ENCODE measurements around the gene RAB3IL1.

Gene RAB3IL1

GRCh38 chr11:61926235-61926634 is 8.9 kb upstream of the RAB3IL1 start:
- DNase-seq (ENCODE audit: low read depth): no peak
- no peak overlapping the region for H3K4me3 ChIP-seq (replicated peaks; ENCODE audit: low read depth, low read length)
- TF ChIP-seq, protein P1, sequence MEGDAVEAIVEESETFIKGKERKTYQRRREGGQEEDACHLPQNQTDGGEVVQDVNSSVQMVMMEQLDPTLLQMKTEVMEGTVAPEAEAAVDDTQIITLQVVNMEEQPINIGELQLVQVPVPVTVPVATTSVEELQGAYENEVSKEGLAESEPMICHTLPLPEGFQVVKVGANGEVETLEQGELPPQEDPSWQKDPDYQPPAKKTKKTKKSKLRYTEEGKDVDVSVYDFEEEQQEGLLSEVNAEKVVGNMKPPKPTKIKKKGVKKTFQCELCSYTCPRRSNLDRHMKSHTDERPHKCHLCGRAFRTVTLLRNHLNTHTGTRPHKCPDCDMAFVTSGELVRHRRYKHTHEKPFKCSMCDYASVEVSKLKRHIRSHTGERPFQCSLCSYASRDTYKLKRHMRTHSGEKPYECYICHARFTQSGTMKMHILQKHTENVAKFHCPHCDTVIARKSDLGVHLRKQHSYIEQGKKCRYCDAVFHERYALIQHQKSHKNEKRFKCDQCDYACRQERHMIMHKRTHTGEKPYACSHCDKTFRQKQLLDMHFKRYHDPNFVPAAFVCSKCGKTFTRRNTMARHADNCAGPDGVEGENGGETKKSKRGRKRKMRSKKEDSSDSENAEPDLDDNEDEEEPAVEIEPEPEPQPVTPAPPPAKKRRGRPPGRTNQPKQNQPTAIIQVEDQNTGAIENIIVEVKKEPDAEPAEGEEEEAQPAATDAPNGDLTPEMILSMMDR (IDR thresholded peaks at IDR 0.05; ENCODE audit: low read length, missing control alignments): no peak

DNA sequence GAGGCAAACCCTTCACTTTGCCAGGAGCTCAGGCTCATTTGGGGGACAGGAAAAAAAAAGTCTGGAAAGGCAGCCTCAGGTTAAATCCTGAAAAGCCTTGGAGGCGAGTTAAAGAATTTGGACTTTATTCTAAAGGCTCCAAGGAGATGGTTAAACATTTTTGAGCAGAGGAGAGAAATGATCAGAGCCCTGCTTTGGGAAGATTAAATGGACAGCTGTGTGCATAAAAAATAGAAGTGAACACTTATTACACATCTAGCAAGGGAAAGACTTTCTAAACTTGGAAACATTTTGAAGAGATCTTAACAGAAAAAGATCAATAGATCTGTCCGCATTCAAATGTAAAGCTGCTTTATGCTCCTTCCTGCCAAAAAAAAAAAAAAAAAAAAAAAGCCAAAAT is 8.4 kb upstream of the RAB3IL1 start:
- no peak for DNase-seq (ENCODE audit: low read depth)
- H3K4me3 ChIP-seq (replicated peaks; ENCODE audit: low read depth, low read length): no peak overlapping the region
- TF ChIP-seq, protein P1 (IDR thresholded peaks at IDR 0.05; ENCODE audit: low read length, missing control alignments): no peak

- no peak for DNase-seq (ENCODE audit: low read depth)
- no peak overlapping the region for H3K4me3 ChIP-seq (replicated peaks; ENCODE audit: low read depth, low read length)
- TF ChIP-seq, protein P1 (IDR thresholded peaks at IDR 0.05; ENCODE audit: low read length, missing control alignments): no peak
Measured at GRCh38 chr11:61924064-61924455, 6.7 kb upstream of the RAB3IL1 start.

GRCh38 chr11:61923166-61924063 is 6.0 kb upstream of the RAB3IL1 start:
- peak; percentile 84 for DNase-seq (ENCODE audit: low read depth)
- H3K4me3 ChIP-seq (replicated peaks; ENCODE audit: low read depth, low read length): no peak overlapping the region
- TF ChIP-seq, protein P1 (IDR thresholded peaks at IDR 0.05; ENCODE audit: low read length, missing control alignments): no peak

GRCh38 chr11:61922539-61922938 is 5.2 kb upstream of the RAB3IL1 start:
- TF ChIP-seq, protein P1 (IDR thresholded peaks at IDR 0.05; ENCODE audit: low read length, missing control alignments): no peak
- peak; percentile 85 for DNase-seq (ENCODE audit: low read depth)
- H3K4me3 ChIP-seq (replicated peaks; ENCODE audit: low read depth, low read length): no peak overlapping the region

GRCh38 chr11:61921446-61921845 is 4.1 kb upstream of the RAB3IL1 start:
- no peak overlapping the region for H3K4me3 ChIP-seq (replicated peaks; ENCODE audit: low read depth, low read length)
- DNase-seq (ENCODE audit: low read depth): no peak
- TF ChIP-seq, protein P1 (IDR thresholded peaks at IDR 0.05; ENCODE audit: low read length, missing control alignments): no peak

Data from fibroblast of pulmonary artery (primary cell).